Measurements from ENCODE around the gene MEDAG.

MEDAG gene

DNA sequence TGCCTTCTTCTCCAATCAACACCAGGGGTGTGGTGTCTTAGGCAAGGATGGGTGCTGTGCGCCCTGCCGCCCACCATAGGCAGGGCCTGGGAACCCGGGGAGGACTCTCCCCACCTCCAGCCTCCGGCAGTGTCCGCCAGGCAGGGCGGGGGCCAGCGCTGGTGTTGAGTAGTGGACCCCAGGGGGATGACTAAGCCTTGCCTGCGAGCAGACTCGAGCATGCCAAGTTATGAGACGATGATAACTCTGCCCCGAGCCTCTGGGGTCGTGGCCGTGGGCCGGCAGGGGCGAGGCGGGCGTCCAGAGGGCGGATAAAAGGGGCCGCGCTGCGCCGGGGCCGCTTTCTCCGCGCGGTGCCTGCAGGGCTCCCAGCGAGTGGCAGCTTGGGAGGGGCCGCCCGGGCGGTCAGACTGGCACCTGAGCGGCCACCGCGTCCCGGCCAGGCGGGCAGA is at the start of gene MEDAG:
Gene MEDAG, plus strand, starts transcription at position 340 of the 452 bp plus-strand sequence. CDS start 245 bp downstream, outside the sequence.
- DNase-seq (ENCODE audit: low read depth), result peak; percentile 75

GRCh38 chr13:30857018-30857417 is 49.1 kb upstream of the MEDAG start:
- no peak for DNase-seq (ENCODE audit: low read depth)

- no peak for DNase-seq (ENCODE audit: low read depth)
Measured at GRCh38 chr13:30857636-30858035, 48.4 kb upstream of the MEDAG start.

DNA sequence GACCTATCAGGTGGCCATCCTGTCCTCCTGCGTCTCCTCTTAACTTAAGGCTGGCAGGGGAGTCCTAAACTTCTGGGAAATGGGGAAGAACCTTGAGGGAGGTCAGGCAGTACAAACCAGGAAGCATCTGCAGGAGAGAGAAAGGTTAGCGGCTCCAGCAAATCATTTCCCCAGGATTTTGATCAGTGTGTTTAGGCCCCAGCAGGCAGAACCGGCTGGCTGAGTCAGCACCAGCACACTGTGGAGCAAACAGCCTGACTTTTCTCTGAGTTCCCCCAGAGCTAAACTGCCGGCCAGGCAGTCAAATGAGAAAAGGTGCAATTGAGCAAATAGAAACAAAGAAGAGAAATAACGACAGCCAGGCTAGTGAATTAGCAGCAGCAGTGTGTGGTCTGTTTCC is 46.7 kb upstream of the MEDAG start:
- no peak for DNase-seq (ENCODE audit: low read depth)

GRCh38 chr13:30861163-30861562 is 44.9 kb upstream of the MEDAG start:
- no peak for DNase-seq (ENCODE audit: low read depth)

GRCh38 chr13:30861836-30862467 is 44.1 kb upstream of the MEDAG start:
- no peak for DNase-seq (ENCODE audit: low read depth)

DNA sequence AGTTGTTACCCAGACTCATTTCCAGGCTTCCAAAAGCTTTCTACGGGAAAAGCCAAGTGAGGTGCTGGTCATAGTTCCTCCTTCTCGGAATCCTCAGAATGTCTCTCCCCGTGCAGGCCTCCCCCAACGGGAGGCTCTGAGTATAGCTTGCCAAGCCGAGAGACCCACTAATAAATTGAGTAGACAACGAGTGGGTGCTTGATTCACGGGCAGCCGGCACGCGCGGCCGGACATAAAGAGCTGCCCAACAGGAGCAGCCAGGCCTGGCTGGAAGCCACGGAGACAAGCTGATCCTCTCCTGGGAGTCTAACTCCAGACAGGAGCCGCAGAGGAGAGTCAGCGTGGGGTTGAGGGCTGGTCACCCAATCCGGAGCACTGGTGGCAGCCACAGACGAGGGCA is 43.4 kb upstream of the MEDAG start:
- no peak for DNase-seq (ENCODE audit: low read depth)

DNA sequence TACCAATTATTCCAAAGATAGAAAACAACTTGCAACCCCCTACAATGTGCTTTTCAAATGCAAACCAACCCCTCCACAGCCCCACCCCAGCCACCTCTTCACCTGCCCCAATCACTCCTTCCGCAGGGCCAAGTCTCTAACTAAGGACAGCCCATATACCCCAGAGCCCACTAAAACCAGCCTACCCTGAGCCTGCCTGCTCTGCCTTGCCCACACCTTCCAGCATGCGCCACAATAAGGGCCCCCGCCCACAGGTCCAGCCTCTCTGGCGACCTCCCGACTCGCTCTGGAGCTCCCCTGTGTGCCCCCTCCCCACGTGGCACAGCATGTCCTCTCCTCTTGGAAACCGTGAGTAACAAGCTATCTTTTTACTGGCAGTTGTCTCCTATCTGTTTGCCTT is 42.8 kb upstream of the MEDAG start:
- DNase-seq (ENCODE audit: low read depth), result no peak

DNA sequence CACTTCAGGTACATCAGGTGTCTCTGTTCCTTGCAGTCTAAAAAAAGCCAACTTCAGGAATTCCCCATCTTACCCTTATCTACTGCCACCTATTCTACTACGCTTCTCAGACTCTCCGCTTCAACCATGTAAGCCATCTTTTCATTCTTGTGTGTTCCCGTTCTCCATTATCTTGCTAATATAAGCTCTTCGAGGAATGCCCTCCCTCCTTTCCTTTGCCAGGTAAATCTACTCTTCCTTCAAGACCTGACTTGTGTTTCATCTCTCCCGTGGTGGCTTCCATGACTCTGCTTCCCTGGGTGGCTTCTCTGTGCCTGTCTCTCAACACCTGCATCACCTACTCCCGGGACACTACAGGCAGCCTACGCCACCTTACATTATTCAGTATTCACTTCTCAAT is 42.3 kb upstream of the MEDAG start:
- DNase-seq (ENCODE audit: low read depth), result no peak

- DNase-seq (ENCODE audit: low read depth), result no peak
Measured at GRCh38 chr13:30864433-30865122, 41.5 kb upstream of the MEDAG start.

DNA sequence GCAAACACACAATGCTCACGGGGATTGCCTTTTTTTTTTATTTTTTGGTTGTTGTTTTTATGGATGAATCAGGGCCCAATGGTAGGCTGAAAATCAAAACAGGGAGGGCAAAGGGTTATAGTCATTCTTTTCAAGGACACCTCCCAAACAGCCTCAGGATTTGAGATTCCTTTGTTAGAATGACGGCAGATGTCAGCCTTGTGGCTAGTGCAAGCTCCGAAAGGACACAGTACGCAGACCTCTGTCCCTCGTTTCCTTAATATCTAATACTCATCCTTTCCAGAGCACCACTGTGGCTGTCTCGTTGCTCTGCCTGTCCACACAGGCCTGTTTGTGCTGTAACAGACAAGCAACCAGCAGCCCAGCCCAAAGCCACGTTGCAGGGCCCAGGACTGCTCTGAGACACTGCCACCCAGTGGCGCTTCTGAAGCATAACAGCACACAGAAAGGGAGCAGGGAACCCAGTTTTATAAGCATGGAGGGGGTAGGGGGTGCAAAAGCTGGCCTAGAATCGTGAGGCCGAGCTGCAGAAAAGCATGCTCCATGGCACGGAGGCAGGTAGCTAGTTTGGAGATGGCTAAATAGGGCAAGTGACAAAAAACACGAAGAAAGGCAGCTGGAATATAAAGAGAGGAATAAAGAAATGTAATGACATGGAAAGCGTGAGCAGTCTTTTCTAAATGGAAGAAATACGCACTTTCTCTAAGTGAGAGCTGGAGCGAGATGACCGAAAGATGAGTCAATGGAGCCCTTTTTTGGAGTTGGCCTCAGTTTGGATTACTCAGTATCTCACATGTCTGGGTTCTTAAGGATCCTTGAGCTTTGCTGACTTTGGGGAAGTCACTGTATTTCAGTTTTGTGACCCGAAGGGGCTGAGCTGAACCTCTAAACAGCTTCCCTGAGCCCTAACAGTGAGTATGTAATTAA is 40.7 kb upstream of the MEDAG start:
- DNase-seq (ENCODE audit: low read depth), result peak; percentile 93

DNA sequence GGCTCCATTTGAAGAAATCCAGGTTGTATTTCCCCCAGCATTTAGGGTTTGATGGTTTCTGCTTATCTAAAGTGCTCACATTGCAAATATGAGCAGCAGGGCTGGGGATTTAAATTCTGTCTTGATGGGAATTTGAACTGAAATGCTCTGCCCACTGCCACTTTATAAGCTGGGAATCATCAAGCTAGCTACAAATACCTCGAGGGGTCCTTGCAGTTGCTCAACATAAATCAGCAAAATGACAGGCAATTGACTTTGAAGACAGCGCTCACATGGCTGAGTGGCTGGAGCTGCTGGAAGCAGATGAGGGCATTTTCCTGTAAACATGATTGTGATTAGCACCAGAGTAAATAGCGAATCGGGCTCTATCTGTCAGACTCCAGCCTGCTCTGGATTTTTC is 39.4 kb upstream of the MEDAG start:
- no peak for DNase-seq (ENCODE audit: low read depth)

GRCh38 chr13:30867089-30867669 is 38.9 kb upstream of the MEDAG start:
- no peak for DNase-seq (ENCODE audit: low read depth)

GRCh38 chr13:30868799-30869470 is 37.1 kb upstream of the MEDAG start:
- no peak for DNase-seq (ENCODE audit: low read depth)

DNA sequence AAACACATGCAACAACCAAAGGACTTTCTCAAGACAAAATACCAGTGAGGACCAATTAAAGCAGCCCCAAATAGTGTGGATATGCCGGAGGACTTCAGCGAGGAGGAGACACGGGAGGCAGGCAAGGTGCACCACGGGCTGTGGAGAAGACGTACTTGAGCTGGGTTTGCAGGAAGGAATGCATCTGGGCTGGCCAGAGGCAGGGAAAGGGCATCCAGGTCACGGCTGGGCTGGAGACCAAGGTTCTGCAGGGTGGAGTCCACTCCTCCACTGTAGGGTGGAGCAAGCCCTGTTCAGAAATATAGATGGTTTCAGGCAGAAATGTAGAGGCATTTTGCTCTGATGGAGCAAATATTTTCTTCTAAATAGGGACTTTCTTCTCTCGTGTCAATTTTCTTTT is 36.6 kb upstream of the MEDAG start:
- no peak for DNase-seq (ENCODE audit: low read depth)

DNA sequence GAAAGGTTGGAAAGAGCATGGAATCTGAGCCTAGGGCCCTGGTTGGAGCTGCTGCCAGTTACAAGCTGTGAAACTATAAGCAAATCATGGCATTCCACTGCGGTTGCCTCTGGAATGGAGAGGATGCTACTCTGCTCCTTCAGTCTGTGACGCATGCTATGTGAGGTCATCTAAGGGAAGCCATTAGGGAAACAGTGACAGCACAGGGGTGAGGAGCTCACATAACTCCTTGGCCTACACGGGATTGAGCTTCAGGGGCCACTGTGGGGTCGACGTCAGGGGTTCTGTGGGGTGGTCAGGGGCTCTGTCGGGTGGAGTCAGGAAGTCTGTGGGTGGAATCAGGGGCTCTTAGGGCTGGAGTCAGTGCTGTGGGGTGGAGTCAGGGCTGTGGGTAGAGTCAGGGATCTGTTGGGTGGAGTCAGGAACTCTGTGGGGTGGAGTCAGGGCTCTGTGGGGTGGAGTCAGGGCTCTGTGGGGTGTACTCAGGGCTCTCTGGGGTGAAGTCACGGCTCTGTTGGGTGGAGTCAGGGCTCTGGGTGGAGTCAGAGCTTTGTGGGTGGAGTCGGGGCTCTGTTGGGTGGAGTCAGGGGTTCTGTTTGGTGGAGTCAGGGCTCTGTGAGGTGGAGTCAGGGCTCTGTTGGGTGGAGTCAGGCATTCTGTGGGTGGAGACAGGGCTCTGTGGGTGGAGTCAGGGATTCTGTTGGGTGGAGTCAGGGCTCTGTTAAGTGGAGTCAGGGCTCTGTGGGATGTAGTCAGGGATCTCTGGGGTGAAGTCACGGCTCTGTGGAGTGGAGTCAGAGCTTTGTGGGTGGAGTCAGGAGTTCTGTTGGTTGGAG is 35.8 kb upstream of the MEDAG start:
- DNase-seq (ENCODE audit: low read depth), result peak; percentile 98

GRCh38 chr13:30870916-30871587 is 35.0 kb upstream of the MEDAG start:
- no peak for DNase-seq (ENCODE audit: low read depth)

GRCh38 chr13:30871588-30872275 is 34.3 kb upstream of the MEDAG start:
- no peak for DNase-seq (ENCODE audit: low read depth)

- DNase-seq (ENCODE audit: low read depth), result no peak
Measured at GRCh38 chr13:30872276-30872594, 33.8 kb upstream of the MEDAG start.
